Hair follicle dermal papilla cell (primary cell): ENCODE results near the gene TCTN1. TPM values are rescaled to one million over a fixed set of nuclear protein-coding genes. Genes with fewer than 3 reads are reported as not detected.

Source experiments
- small RNA-seq: library from RNA; depleted of rRNA; stranded (forward); fragments of <200 nt; gene quantifications from one replicate; pipeline ENCODE3, GENCODE V24; 2012
- total RNA-seq: library from RNA; depleted of rRNA; stranded (reverse); fragments of >200 nt; gene quantifications from 2 replicates; pipeline ENCODE4 v1.2.3, GENCODE V29; 2012

TCTN1 gene
- total RNA-seq: 32.1 and 44.3 TPM in 2 replicates

GRCh38 chr12:110613771-110614684 is at the start of gene TCTN1:
Gene TCTN1, plus strand, starts transcription at chr12:110614129. Its CDS starts 54 bp downstream, at chr12:110614183.

GRCh38 chr12:110583137-110584059 is 30.5 kb upstream of the TCTN1 start, which contains the start of gene PPTC7:
Gene PPTC7, minus strand, starts transcription at chr12:110583318. Its CDS starts 287 bp downstream, at chr12:110583031.

GRCh38 chr12:110688446-110689280 is 74.7 kb downstream of the TCTN1 start, which contains the start of gene HVCN1:
Gene HVCN1, minus strand, starts transcription at chr12:110689115. Its CDS starts 5,870 bp downstream, at chr12:110683245.

Small RNA genes within 50 kb of the gene (small RNA-seq; reads per million reads assigned to genes)
- gene RN7SL387P: not detected

Other genes with a start within 250 kb of the TCTN1 start
- 31.1 and 37.2 TPM in 2 replicates for gene ANAPC7, start 210.4 kb upstream of the TCTN1 start, total RNA-seq
- gene ARPC3, start 163.8 kb upstream of the TCTN1 start, total RNA-seq: 134 and 170 TPM in 2 replicates
- 5.7 and 6.7 TPM in 2 replicates for gene GPN3, start 145.9 kb upstream of the TCTN1 start, total RNA-seq
- 5.7 and 6.5 TPM in 2 replicates for gene FAM216A, start 145.3 kb upstream of the TCTN1 start, total RNA-seq
- gene VPS29, start 112.0 kb upstream of the TCTN1 start, total RNA-seq: 46.2 and 56.2 TPM in 2 replicates
- 0.65 and 0.97 TPM in 2 replicates for gene RAD9B, start 111.8 kb upstream of the TCTN1 start, total RNA-seq
- 11.2 and 12.7 TPM in 2 replicates for gene PPTC7, start 30.8 kb upstream of the TCTN1 start, total RNA-seq
- 1.8 and 2.6 TPM in 2 replicates for gene HVCN1, start 75.0 kb downstream of the TCTN1 start, total RNA-seq
- 85.4 and 91.8 TPM in 2 replicates for gene PPP1CC, start 128.8 kb downstream of the TCTN1 start, total RNA-seq
- gene CCDC63, start 232.9 kb downstream of the TCTN1 start, total RNA-seq: not detected in 2 replicates